HG03103 (cell line): ENCODE results near the gene ADRA1B.

Experiments used
- ATAC-seq: cut with Tn5 transposase; IDR thresholded peaks from one replicate; pipeline ENCODE4 v1.9.1; 2021; ENCODE audit warnings: low read depth; ENCODE audit not compliant: unreplicated experiment

Gene ADRA1B

DNA sequence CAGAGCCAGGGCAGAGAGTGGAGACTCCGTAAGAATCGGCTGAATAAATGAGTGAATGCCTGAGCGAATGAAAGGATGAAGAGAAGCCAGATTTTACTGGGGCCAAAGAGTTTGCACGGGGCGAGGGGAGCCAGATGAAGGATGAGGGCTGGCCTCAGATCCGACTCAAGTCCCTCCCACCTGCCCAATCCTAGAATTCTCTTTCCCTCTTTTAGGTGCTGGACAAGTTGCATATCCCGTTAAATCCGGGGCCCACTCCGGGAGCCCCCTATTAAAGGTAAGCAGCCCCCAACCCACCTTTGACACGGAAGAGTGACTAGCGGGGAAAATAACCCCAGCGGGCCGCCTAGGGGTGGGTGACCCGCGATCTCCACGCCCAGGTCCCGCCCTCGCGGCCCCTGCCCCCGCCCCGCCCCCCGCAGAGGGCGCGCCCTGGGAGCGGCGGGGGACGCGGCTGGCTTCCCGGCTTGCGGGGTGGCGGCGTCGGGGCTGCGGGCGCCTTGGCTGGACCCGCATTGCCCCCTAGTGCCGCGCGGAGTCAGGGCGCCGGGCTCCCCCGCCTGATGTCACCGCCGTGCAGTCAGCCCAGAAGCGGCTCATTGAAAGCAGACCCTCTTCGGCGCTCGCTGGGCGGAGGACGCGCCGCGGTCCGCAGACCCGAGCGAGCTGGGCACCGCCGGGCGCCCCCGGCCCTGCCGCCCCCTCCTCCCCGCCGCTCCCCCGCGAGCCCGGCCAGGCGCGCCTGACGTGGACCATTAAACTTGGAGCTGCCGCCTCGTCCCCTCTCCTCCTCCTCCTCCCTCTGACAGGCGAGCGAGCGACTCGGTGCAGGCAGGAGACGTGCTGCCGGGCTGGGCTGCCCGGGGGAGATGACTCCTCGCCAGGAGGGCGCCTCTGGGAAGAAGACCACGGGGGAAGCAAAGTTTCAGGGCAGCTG, at the start of gene ADRA1B:
Gene ADRA1B (plus strand): TSS at position 579 of the 937 bp plus-strand sequence. CDS start 424 bp downstream, outside the sequence.
- ATAC-seq = no peak

GRCh38 chr5:159873680-159874079, 42.6 kb upstream of the ADRA1B start:
- ATAC-seq = no peak

- no peak for ATAC-seq
Observed at GRCh38 chr5:159874263-159874662, 42.0 kb upstream of the ADRA1B start.

GRCh38 chr5:159877016-159877415, 39.3 kb upstream of the ADRA1B start:
- ATAC-seq = no peak

DNA sequence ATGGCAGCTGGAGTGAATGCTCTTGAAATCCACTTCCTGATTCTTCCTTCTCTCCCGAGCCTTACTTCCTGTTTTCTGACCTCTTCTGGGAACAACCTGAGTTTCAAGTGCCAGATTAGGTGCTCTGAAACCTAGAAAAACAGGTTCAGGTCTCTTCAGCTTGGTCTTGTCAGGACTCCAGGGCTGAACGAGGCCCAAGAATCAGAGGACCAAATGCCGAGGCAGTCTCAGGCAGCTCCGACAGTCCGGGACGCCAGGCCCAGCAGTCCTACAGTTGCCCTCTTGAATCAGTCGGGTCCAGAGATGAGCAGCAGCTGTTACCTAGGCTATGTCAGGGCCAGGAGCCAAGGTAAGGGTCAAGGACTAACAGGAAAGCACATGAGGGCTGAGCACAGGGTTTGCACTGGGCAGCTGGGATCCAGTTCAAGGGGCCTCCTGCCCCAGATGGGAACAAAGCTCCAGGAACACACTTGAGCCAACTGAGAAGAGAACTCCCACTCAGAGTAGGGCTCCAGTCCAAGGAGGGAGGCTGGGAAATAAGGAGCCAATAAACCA, 38.3 kb upstream of the ADRA1B start:
- ATAC-seq = no peak

- no peak for ATAC-seq
Observed at GRCh38 chr5:159878988-159879471, 37.3 kb upstream of the ADRA1B start.

GRCh38 chr5:159880676-159881075, 35.6 kb upstream of the ADRA1B start:
- no peak for ATAC-seq

DNA sequence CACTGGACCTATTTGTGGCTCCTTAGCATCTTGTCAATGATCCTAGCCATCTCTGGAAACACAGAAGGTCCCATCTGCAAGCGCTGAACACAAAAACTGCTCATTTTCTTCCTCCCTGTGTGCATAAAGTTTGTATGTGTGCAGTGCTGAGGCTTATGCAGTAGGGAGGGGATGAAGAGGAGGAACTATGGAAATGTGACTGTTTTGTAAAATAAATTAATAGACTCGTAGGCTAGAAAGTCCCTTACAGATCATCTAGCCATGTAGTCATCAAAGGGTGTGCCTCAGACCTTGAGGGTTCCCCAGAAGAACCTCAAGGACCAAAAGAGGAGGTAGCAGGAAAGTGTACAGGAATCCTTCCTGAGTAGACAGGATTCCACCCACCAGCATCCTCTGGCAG, 34.3 kb upstream of the ADRA1B start:
- no peak for ATAC-seq

GRCh38 chr5:159883522-159883950, 32.7 kb upstream of the ADRA1B start:
- ATAC-seq = no peak

- no peak for ATAC-seq
Observed at GRCh38 chr5:159884917-159885620, 31.2 kb upstream of the ADRA1B start.

- no peak for ATAC-seq
Observed at GRCh38 chr5:159886296-159886695, 30.0 kb upstream of the ADRA1B start.

DNA sequence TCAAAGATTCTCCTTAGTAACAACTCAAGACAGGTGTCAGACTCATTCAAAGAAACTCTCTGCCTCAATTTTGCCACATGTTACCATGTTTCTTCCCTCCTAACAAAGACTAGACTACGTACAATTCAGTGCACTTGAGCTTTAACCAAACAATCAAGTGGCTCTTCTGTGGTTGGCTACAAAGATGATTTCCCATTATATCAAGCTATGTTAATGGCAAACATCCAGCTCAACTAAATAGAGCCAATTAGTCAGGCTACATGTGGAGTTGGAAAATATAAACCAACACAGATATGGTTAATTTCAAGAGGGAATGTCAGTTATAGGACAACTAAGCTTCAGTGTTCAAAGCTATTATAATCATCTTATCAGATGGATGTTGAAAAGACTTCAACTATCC, 29.2 kb upstream of the ADRA1B start:
- ATAC-seq = no peak

GRCh38 chr5:159888860-159889259, 27.4 kb upstream of the ADRA1B start:
- no peak for ATAC-seq

- ATAC-seq = no peak
Observed at GRCh38 chr5:159890141-159890540, 26.1 kb upstream of the ADRA1B start.

- no peak for ATAC-seq
Observed at GRCh38 chr5:159891371-159891770, 24.9 kb upstream of the ADRA1B start.

DNA sequence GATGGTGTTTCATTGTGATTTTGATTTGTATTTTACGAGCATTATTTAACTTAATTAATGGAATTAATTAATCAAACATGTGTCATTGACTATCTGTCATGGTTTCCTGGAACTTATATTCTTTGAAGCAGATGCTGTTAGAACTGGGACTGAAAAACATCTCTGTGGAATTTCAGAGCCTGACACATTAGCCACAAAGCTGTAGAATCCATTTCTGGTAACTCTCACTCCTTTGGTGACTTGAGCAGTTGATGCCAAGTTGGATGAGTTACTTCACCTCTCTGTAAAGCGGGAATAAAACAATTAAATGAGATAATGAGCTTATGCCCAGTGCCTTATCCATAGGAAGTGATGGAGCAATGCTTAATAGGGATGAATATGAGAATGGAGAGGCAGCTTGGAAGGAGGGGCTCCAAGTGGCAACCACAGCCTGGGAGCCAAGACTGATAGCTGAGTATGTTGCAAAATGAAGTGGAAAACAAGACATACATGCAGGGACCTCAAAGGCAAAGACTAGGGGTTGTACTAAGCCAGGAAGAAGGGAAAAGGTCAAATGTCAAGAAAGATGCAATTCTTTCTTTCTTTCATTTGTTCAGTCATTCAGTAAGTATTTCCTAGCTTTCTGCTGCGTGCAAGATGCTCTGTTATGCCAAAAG, 23.1 kb upstream of the ADRA1B start:
- no peak for ATAC-seq

GRCh38 chr5:159894149-159894720, 22.0 kb upstream of the ADRA1B start:
- no peak for ATAC-seq

DNA sequence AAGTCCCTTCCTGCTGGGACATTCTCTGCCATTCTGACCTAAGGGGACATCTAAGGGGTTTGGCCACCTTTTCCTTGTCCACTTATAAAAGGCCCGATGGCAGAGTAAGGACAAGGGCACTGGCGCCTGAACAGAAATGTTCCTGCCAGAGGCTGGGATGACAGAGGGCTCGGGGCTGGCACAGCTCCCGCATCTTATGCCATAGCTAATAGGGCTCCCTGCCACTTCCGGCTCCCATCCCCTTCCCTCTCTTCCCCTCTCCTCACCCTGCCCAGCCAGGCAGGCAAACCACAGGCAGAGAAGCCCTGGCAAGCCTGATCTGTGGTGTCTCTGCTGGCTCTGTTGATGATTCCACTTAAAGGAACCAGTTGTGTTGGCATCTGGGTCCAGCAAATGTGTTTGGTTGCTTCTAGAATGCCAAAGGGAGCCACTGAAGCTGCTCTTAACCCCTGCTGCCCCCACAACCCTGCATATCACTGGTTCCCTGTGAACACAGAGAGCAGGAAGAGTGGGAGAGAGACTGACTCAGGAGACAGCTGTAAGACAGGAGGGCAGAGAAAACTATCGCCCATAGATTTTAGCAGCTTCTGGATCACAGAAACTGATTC, 18.4 kb upstream of the ADRA1B start:
- no peak for ATAC-seq

- no peak for ATAC-seq
Observed at GRCh38 chr5:159899067-159900049, 16.9 kb upstream of the ADRA1B start.
